ENCODE data around the gene C14orf119. TPM values are rescaled to one million over a fixed set of nuclear protein-coding genes. Genes with fewer than 3 reads are reported as not detected.
A peak's percentile ranks its signal among the peaks of the same experiment; 100 is the strongest.

The C14orf119 gene
- total and polyA plus RNA-seq, 9 donors: 13.8 to 55.6 (median 41.5) TPM

DNA sequence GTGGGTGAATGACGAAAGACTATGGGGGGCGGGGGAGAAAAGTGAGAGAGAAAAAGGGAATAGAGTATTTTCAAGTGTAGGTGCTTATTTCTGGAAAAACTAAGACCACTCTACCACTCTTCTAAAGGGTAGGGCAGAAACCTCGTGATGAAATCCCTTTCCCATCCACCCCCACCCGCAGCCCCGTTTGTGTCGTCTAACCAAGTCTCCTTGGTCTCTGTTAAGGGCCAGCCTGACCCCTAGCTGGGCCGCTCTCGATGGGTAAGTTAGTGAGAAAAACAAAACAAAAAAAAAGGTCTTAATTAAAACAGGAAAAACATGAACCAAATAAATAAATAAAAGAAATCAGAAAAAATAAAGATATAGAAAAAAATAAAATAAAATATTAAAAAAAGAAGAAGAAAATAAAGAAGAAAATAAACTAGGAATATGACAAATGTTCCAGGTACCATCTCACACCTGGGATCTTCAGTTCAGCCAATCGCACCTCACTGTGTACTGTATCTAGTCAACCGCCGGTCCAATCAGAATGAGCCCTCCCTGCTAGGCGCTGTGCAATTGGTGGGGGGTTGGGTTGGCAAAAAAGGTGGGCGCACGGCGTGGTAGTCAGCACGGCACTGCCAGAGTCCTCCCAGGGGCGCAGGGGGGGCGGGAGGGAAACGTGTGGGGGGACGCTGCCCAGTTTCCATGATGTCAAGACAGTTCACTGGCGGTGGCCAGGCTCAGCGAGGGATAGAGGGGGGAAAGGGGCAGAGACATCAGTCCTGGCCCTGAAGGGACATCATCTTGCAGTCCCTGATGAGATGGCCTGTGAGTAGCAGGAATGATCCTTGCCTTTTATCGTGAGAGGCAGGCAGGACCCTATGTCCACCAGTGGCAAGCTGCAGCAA is 28.2 kb upstream of the C14orf119 start:
- peak in 2 of 5 donors; percentile 26 to 36 for DNase-seq
- intact Hi-C loops (cut with DNase I): no loop called here
- no peak overlapping the region for H3K4me3 ChIP-seq
- peaks cover 2% of the 10 kb centered on the region for H3K36me3 ChIP-seq
- no peaks in the 10 kb centered on the region for H3K9me3 ChIP-seq
- H3K27me3 ChIP-seq: no peaks in the 10 kb centered on the region
- no peak overlapping the region for H3K27ac ChIP-seq
- H3K4me1 ChIP-seq (ENCODE audit: insufficient read depth): peaks cover 7% of the 10 kb centered on the region
- 77 to 81% (median 78%) methylated on average over 23 of the region's 23 CpGs for WGBS, 3 donors
- TF ChIP-seq POLR2A (IDR thresholded peaks at IDR 0.05) (no peak), EP300 (IDR thresholded peaks at IDR 0.05) (no peak)
- TF ChIP-seq, protein P1, sequence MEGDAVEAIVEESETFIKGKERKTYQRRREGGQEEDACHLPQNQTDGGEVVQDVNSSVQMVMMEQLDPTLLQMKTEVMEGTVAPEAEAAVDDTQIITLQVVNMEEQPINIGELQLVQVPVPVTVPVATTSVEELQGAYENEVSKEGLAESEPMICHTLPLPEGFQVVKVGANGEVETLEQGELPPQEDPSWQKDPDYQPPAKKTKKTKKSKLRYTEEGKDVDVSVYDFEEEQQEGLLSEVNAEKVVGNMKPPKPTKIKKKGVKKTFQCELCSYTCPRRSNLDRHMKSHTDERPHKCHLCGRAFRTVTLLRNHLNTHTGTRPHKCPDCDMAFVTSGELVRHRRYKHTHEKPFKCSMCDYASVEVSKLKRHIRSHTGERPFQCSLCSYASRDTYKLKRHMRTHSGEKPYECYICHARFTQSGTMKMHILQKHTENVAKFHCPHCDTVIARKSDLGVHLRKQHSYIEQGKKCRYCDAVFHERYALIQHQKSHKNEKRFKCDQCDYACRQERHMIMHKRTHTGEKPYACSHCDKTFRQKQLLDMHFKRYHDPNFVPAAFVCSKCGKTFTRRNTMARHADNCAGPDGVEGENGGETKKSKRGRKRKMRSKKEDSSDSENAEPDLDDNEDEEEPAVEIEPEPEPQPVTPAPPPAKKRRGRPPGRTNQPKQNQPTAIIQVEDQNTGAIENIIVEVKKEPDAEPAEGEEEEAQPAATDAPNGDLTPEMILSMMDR (IDR thresholded peaks at IDR 0.05): no peak

DNA sequence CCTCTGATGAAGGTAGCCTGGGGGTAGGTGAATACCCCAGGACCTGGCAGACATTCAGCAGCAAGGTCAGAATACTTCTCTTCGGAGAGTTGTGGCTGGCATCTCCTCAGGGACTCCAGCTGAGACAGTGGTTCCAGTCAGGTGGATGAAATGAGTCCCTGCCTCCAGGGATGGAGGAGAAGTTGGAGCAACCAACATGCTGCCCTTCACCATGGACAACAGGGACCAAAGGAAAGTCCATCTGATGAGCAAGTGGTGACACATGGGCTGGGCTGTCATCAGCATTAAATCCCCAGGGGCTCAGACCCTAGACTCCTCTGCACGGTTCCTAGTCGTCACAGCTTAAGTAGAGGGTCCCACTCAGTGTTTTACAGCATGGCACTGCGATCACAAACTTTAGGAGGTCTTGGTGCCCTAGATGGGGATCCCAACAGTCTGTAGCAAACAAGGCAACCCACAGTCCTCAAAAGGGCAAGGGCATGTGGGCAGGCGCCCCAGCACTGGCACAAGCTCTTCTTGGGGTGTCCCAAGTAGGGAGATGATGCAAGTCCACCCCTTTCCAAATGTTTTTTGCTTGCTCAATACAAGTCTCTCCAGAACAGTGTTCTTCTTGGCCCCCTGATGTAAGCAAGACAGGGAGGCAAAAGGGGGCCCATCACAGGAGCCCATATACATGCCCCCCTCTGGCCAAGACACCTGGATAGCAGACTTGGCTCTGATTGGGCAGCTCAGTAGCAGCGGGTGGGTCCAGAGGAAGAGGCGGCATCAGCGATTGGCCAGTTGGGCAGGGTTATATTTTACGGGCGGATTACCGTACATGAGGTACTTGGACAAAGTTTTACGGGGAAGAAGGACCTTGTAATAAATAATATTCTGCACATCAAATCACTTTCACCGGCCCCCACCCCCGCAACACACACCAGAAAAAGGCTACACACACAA is 27.2 kb upstream of the C14orf119 start:
- DNase-seq: peak in 2 of 5 donors; percentile 31 to 40
- Histone ChIP-seq H3K27me3 (no peaks in the 10 kb centered on the region), H3K4me3 (no peak overlapping the region), H3K4me1 (ENCODE audit: insufficient read depth) (peaks cover 9% of the 10 kb centered on the region), H3K9me3 (no peaks in the 10 kb centered on the region), H3K36me3 (peaks cover 2% of the 10 kb centered on the region), H3K27ac (no peak overlapping the region)
- intact Hi-C loops (cut with DNase I): no loop called here
- TF ChIP-seq, protein P1 (IDR thresholded peaks at IDR 0.05): no peak
- no peak for TF ChIP-seq POLR2A (IDR thresholded peaks at IDR 0.05)
- no peak for TF ChIP-seq EP300 (IDR thresholded peaks at IDR 0.05)
- 64 to 72% (median 67%) methylated on average over 14 of the region's 14 CpGs for WGBS, 3 donors

DNA sequence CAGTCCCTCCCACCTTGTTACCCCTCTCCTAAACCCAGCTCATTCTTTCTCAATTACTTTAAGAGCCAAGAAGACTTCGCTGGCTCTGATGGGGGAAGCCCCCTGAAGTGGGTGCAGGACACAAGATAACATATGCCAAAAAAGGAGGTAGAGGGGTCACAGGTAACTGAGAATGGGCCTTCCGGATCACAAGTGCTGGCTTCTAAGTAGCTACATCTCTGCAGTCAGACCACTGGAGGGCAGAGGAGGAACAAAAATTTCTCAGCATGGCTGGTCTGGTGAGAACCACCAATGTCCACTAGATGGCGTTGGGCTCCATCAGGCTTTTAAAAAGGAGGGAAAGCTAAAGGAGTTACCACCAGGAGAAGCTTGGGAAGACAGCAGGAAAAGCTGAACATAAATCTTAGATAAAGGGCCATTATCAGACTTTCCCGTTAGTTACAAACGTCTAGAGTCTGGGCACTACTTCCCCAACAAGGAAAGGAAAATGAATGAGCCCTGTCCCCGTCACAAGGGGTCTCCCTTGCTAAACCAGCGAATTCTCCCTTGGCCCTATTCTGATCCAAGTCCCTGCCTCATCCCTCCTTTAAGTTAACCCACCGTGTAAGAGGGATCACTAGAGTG is 26.4 kb upstream of the C14orf119 start:
- intact Hi-C loops (cut with DNase I): no loop called here
- H3K27ac ChIP-seq: no peak overlapping the region
- peak; percentile 74 to 87 (median 76) for DNase-seq

More for the DNA sequence above, 26.4 kb upstream of the C14orf119 start:
- H3K9me3 ChIP-seq: no peaks in the 10 kb centered on the region
- H3K4me1 ChIP-seq (ENCODE audit: insufficient read depth): peaks cover 9% of the 10 kb centered on the region
- peaks cover under 1% of the 10 kb centered on the region for H3K36me3 ChIP-seq
- no peak for TF ChIP-seq POLR2A (IDR thresholded peaks at IDR 0.05)
- TF ChIP-seq, protein P1 (IDR thresholded peaks at IDR 0.05): peak; percentile 88 to 97 (median 94)
- TF ChIP-seq EP300 (IDR thresholded peaks at IDR 0.05): no peak
- H3K4me3 ChIP-seq: no peak overlapping the region
- WGBS, 3 donors: 25 to 28% (median 26%) methylated on average over 8 of the region's 8 CpGs
- no peaks in the 10 kb centered on the region for H3K27me3 ChIP-seq

Data from ovary (tissue), 9 donors.